KMS-11 (cell line): ENCODE data around the gene AUTS2.

Experiments
- H2AFZ ChIP-seq: fragments of 200-600 bp; sonication (generic); 2 replicates; pipeline ENCODE4 v1.6.1; 2016; ENCODE audit warnings: antibody characterized with exemption, mixed run types, low read depth
- H3K27ac ChIP-seq: fragments of 200-600 bp; sonication (generic); 2 replicates; pipeline ENCODE4 v1.6.1; 2016; ENCODE audit warnings: mild to moderate bottlenecking, mixed run types
- H3K27me3 ChIP-seq: fragments of 200-600 bp; sonication (generic); 2 replicates; pipeline ENCODE4 v1.6.1; 2017; ENCODE audit warnings: mild to moderate bottlenecking, low read depth, mixed run types, moderate library complexity; ENCODE audit not compliant: insufficient read depth
- H3K36me3 ChIP-seq: fragments of 200-600 bp; sonication (generic); 2 replicates; pipeline ENCODE4 v1.6.1; 2017; ENCODE audit warnings: mild to moderate bottlenecking, mixed run types; ENCODE audit not compliant: insufficient read depth
- H3K4me1 ChIP-seq: fragments of 200-600 bp; sonication (generic); 2 replicates; pipeline ENCODE4 v1.6.1; 2016; ENCODE audit warnings: mild to moderate bottlenecking, low read depth, mixed run types; ENCODE audit not compliant: poor library complexity, severe bottlenecking
- H3K4me2 ChIP-seq: fragments of 200-600 bp; sonication (generic); 2 replicates; pipeline ENCODE4 v1.7.0; 2016; ENCODE audit warnings: mild to moderate bottlenecking, mixed run types
- H3K4me3 ChIP-seq: fragments of 200-600 bp; sonication (generic); IDR thresholded peaks from 2 replicates; pipeline ENCODE4 v1.6.1; 2017; ENCODE audit warnings: low read depth, low read length, mixed read lengths; ENCODE audit not compliant: insufficient read depth
- H3K79me2 ChIP-seq: fragments of 200-600 bp; sonication (generic); 2 replicates; pipeline ENCODE4 v1.6.1; 2016; ENCODE audit warnings: low read depth, mixed run types; ENCODE audit not compliant: insufficient read depth
- H3K9ac ChIP-seq: fragments of 200-600 bp; sonication (generic); 2 replicates; pipeline ENCODE4 v1.6.1; 2016; ENCODE audit warnings: mild to moderate bottlenecking, mixed run types
- H4K20me1 ChIP-seq: fragments of 200-600 bp; sonication (generic); 2 replicates; pipeline ENCODE4 v1.6.1; 2016; ENCODE audit warnings: mild to moderate bottlenecking, mixed run types; ENCODE audit not compliant: insufficient read depth
- CTCF ChIP-seq: fragments of 200-600 bp; sonication (generic); conservative IDR thresholded peaks from 2 replicates; pipeline ENCODE4 v1.6.1; 2017; ENCODE audit warnings: low read depth, mild to moderate bottlenecking, antibody characterized with exemption, low read length, moderate library complexity, mixed read lengths

The AUTS2 gene

GRCh38 chr7:69751026-69751425 lies 152.8 kb downstream of the AUTS2 start:
- H4K20me1 ChIP-seq = no peaks in the 10 kb centered on the region
- H3K4me1 ChIP-seq = no peaks in the 10 kb centered on the region

GRCh38 chr7:69753981-69754380 lies 155.7 kb downstream of the AUTS2 start:
- H3K36me3 ChIP-seq = no peaks in the 10 kb centered on the region
- no peaks in the 10 kb centered on the region for H3K27me3 ChIP-seq
- H3K27ac ChIP-seq = no peak overlapping the region
- no peaks in the 10 kb centered on the region for H4K20me1 ChIP-seq
- no peak overlapping the region for H3K9ac ChIP-seq
- H2AFZ ChIP-seq = no peak overlapping the region
- H3K79me2 ChIP-seq = no peaks in the 10 kb centered on the region
- no peaks in the 10 kb centered on the region for H3K4me1 ChIP-seq
- H3K4me3 ChIP-seq = no peak overlapping the region
- TF ChIP-seq CTCF = no peak
- no peak overlapping the region for H3K4me2 ChIP-seq

More at GRCh38 chr7:69751026-69751425, 152.8 kb downstream of the AUTS2 start:
- no peak overlapping the region for H3K4me2 ChIP-seq
- no peak overlapping the region for H3K9ac ChIP-seq
- H3K79me2 ChIP-seq = no peaks in the 10 kb centered on the region
- no peak overlapping the region for H3K27ac ChIP-seq
- no peaks in the 10 kb centered on the region for H3K36me3 ChIP-seq
- TF ChIP-seq CTCF = no peak
- H3K27me3 ChIP-seq = no peaks in the 10 kb centered on the region
- H3K4me3 ChIP-seq = no peak overlapping the region
- no peak overlapping the region for H2AFZ ChIP-seq

- Histone ChIP-seq H3K27me3 (no peaks in the 10 kb centered on the region), H3K4me1 (no peaks in the 10 kb centered on the region), H3K4me3 (no peak overlapping the region), H2AFZ (no peak overlapping the region), H3K27ac (no peak overlapping the region), H3K9ac (no peak overlapping the region), H3K36me3 (no peaks in the 10 kb centered on the region), H3K79me2 (no peaks in the 10 kb centered on the region), H3K4me2 (no peak overlapping the region), H4K20me1 (no peaks in the 10 kb centered on the region)
- no peak for TF ChIP-seq CTCF
Observed at GRCh38 chr7:69754476-69754875, 156.2 kb downstream of the AUTS2 start.

GRCh38 chr7:69756235-69756634 lies 158.0 kb downstream of the AUTS2 start:
- no peak overlapping the region for H3K27ac ChIP-seq
- H3K27me3 ChIP-seq = no peaks in the 10 kb centered on the region
- no peak overlapping the region for H2AFZ ChIP-seq
- H3K4me1 ChIP-seq = no peaks in the 10 kb centered on the region
- H3K36me3 ChIP-seq = no peaks in the 10 kb centered on the region
- H3K79me2 ChIP-seq = no peaks in the 10 kb centered on the region
- no peak overlapping the region for H3K4me3 ChIP-seq
- H3K4me2 ChIP-seq = no peak overlapping the region
- no peak overlapping the region for H3K9ac ChIP-seq
- H4K20me1 ChIP-seq = no peaks in the 10 kb centered on the region
- TF ChIP-seq CTCF = no peak
